Nephron progenitor cell (in vitro differentiated cells): ENCODE data around the gene SERINC3.
A peak's percentile ranks its signal among the peaks of the same experiment; 100 is the strongest.

Experiments
- DNase-seq: peaks from one replicate; pipeline ENCODE4 v3.0.0; 2021
- H3K27ac Mint-ChIP-seq: 2 replicates; pipeline ENCODE4 v1.8.0; 2021; ENCODE audit warnings: mild to moderate bottlenecking, moderate library complexity, mixed read lengths
- H3K27me3 Mint-ChIP-seq: 2 replicates; pipeline ENCODE4 v1.8.0; 2021; ENCODE audit warnings: mild to moderate bottlenecking, low read depth, mixed read lengths; ENCODE audit not compliant: poor library complexity
- H3K36me3 Mint-ChIP-seq: 2 replicates; pipeline ENCODE4 v1.8.0; 2021; ENCODE audit warnings: low read depth, mixed read lengths
- H3K4me1 Mint-ChIP-seq: 2 replicates; pipeline ENCODE4 v1.8.0; 2021; ENCODE audit warnings: mixed read lengths
- H3K4me3 Mint-ChIP-seq: 2 replicates; pipeline ENCODE4 v1.8.0; 2021; ENCODE audit warnings: mild to moderate bottlenecking, moderate library complexity, mixed read lengths
- H3K9me3 Mint-ChIP-seq: 2 replicates; pipeline ENCODE4 v1.8.0; 2021; ENCODE audit warnings: mild to moderate bottlenecking, moderate library complexity, mixed read lengths
- TF ChIP-seq, protein P1 (sequence below): fragments of 200-600 bp; sonication (generic); IDR thresholded peaks from 2 replicates; pipeline ENCODE4 v1.5.0; 2021; ENCODE audit warnings: antibody characterized with exemption

The SERINC3 gene

DNA sequence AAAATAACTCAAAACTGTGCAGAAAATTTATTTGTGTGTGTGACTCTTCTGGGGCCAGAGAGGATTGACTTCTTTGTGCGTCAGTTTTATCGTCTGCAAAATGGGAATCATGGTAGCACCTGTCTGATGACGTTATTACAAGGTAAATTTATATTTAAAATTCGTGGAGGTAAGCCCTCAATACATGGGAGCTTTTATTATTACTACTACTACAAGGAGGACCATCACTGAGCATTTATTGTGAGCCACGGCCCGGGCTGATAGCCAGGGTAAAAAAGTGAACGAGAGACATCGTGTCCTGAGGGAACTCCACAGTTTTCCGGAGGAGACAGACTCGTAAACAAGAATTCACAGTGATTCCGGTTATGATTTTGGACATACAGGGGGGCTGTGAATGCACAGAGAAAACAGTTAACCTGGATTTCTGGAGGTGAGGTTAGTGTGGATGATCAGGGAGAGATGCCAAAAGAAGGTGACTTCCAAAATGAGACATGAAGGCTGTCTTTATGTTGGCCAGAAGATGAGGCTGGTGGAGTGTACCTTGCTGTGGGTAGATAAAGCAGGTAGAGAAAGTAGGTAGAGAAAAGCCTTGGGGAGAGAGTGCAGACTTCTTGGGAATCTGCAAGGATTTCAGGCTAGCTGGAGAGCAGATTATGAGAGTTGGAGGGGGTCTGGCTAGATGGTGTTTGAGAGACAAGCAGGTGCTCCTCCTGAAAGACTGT, 10.6 kb upstream of the SERINC3 start:
- Mint-ChIP-seq H3K27me3 (no peaks in the 10 kb centered on the region), H3K27ac (no peak overlapping the region), H3K36me3 (no peaks in the 10 kb centered on the region)

DNA sequence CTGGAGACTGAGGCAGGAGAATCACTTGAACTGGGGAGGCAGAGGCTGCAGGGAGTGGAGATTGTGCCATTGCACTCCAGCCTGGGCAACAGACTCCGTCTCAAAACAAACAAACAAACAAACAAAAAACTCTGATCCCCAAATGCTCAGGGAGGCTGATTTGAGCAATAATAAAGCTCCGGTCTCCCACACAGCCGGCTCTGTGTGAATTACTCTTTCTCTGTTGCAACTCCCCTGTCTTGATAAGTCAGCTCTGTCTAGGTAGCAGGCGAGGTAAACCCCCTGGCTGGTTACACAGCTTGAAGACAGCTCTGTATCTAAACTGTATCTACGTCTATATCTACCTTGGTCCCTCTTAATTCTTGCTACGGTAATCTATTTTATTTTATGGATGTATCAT, 6.4 kb upstream of the SERINC3 start:
- no peak overlapping the region for H3K4me3 Mint-ChIP-seq
- H3K4me1 Mint-ChIP-seq: peaks cover 33% of the 10 kb centered on the region
- no peaks in the 10 kb centered on the region for H3K27me3 Mint-ChIP-seq
- no peaks in the 10 kb centered on the region for H3K9me3 Mint-ChIP-seq
- TF ChIP-seq, protein P1, sequence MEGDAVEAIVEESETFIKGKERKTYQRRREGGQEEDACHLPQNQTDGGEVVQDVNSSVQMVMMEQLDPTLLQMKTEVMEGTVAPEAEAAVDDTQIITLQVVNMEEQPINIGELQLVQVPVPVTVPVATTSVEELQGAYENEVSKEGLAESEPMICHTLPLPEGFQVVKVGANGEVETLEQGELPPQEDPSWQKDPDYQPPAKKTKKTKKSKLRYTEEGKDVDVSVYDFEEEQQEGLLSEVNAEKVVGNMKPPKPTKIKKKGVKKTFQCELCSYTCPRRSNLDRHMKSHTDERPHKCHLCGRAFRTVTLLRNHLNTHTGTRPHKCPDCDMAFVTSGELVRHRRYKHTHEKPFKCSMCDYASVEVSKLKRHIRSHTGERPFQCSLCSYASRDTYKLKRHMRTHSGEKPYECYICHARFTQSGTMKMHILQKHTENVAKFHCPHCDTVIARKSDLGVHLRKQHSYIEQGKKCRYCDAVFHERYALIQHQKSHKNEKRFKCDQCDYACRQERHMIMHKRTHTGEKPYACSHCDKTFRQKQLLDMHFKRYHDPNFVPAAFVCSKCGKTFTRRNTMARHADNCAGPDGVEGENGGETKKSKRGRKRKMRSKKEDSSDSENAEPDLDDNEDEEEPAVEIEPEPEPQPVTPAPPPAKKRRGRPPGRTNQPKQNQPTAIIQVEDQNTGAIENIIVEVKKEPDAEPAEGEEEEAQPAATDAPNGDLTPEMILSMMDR: no peak
- no peak for DNase-seq
- H3K36me3 Mint-ChIP-seq: no peaks in the 10 kb centered on the region
- no peak overlapping the region for H3K27ac Mint-ChIP-seq

More for the DNA sequence above, 10.6 kb upstream of the SERINC3 start:
- DNase-seq: no peak
- Mint-ChIP-seq H3K4me3 (no peak overlapping the region), H3K4me1 (peaks cover 8% of the 10 kb centered on the region), H3K9me3 (no peaks in the 10 kb centered on the region)
- TF ChIP-seq, protein P1: no peak

DNA sequence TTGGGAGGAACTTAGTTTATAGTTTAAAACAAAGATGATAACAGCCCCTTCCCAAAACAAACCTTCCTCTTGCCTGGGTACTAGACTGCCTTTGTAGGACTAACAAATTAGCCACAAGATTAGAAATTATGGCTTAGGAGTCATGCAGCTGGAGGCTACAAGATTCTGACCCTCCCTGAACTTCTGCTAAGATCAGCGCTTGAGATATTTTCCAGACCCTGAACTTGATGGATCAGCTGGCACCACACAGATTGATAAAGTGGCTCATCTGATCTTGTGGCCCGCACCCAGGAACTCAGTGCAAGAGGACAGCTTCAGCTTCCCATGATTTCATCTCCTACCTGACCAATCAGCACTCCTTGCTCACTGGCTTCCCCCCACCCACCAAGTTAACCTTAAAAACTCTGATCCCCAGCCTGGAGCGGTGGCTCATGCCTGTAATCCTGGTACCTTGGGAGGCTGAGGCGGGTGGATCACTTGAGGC, 5.9 kb upstream of the SERINC3 start:
- H3K9me3 Mint-ChIP-seq: no peaks in the 10 kb centered on the region
- H3K27me3 Mint-ChIP-seq: no peaks in the 10 kb centered on the region
- TF ChIP-seq, protein P1: no peak
- DNase-seq: no peak
- no peaks in the 10 kb centered on the region for H3K36me3 Mint-ChIP-seq
- H3K4me3 Mint-ChIP-seq: no peak overlapping the region
- peaks cover 38% of the 10 kb centered on the region for H3K4me1 Mint-ChIP-seq
- H3K27ac Mint-ChIP-seq: no peak overlapping the region

DNA sequence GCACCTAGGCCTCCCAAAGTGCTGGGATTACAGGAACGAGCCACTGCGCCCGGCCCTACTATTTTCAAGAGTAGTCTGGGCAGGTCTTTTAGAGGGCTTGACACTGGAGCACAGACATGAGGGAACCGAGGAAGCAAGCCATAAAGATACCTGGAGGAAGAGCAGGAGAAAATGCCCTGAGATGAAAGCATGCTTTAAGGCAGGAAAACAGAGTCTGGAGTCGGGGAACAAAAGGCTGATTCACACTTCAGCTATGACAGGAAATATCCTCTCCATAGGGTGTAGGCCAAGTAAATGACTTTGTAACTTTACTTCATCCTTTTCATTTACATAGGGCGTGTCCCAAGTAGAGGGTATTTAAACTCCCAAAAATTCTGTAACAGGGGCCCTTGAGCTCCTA, 4.3 kb upstream of the SERINC3 start:
- Mint-ChIP-seq H3K27me3 (no peaks in the 10 kb centered on the region), H3K4me3 (no peak overlapping the region), H3K36me3 (no peaks in the 10 kb centered on the region), H3K27ac (no peak overlapping the region), H3K9me3 (no peaks in the 10 kb centered on the region), H3K4me1 (peaks cover 44% of the 10 kb centered on the region)
- DNase-seq: no peak
- TF ChIP-seq, protein P1: no peak

DNA sequence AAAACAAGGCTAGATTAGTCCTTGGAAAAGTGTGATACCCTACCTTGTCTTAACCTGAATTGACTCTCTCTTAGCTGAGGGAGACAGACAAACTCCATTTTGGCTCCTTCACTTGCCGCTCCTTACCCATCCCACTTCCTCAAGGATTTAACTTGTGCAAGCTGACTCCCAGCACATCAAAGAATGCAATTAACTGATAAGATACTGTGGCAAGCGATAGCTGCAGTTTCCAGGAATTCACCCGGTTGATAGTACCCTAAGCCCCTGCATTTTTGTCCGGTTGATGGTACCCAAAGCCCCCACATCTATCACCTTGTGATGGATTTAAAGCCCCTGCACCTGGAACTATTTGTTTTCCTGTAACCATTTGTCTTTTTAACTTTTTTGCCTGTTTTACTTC, 1.9 kb upstream of the SERINC3 start:
- Mint-ChIP-seq H3K36me3 (peaks cover 5% of the 10 kb centered on the region), H3K9me3 (no peaks in the 10 kb centered on the region), H3K27ac (peak overlapping the region; percentile 31), H3K4me3 (peak overlapping the region; percentile 9), H3K4me1 (peaks cover 63% of the 10 kb centered on the region), H3K27me3 (no peaks in the 10 kb centered on the region)
- no peak for DNase-seq
- TF ChIP-seq, protein P1: no peak

DNA sequence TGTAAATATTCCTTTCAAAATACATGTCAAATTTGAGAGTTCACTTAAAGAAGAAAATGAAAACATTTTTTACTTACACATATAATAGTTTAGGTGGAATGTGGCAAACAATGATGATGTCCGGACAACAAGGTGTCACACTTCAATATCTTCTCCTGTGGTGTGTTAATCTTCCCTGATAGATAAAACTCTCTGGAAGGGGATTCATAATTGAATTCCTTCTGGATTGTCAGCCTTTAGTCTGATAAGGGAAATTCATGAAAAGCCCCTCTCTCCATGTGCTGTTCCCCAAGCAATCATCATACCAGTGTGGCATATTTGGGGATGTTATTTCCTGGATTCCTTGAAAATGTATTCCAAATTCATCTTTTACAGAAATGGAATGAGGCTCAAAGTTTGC, 971 bp upstream of the SERINC3 start:
- Mint-ChIP-seq H3K27me3 (no peaks in the 10 kb centered on the region), H3K4me3 (peak overlapping the region; percentile 88), H3K9me3 (no peaks in the 10 kb centered on the region), H3K27ac (no peak overlapping the region), H3K36me3 (peaks cover 5% of the 10 kb centered on the region), H3K4me1 (peaks cover 66% of the 10 kb centered on the region)
- TF ChIP-seq, protein P1: no peak
- DNase-seq: no peak
